GM23338 (cell line): ENCODE results near the gene GTF3C5. TPM values are rescaled to one million over a fixed set of nuclear protein-coding genes. Genes with fewer than 3 reads are reported as not detected.

Experiments
- ATAC-seq: fragments of 200-7000 bp; cut with Tn5 transposase; 3 replicates; pipeline ENCODE4 v1.9.1; 2020
- DNase-seq: peaks from one replicate; pipeline ENCODE4 v3.0.0-alpha.2; 2015; ENCODE audit warnings: low spot score
- H2AFZ ChIP-seq: fragments of 200-600 bp; sonication (generic); 2 replicates; pipeline ENCODE4 v1.8.0; 2016; ENCODE audit warnings: antibody characterized with exemption, mild to moderate bottlenecking, moderate library complexity
- H3F3A ChIP-seq: fragments of 200-600 bp; sonication (generic); replicated peaks from 2 replicates; pipeline ENCODE4 v1.8.0; 2017; ENCODE audit warnings: antibody characterized with exemption, mixed run types, low read depth
- H3K27ac ChIP-seq: fragments of 200-600 bp; sonication (generic); 2 replicates; pipeline ENCODE4 v1.6.1; 2016; ENCODE audit warnings: low read depth
- H3K27me3 ChIP-seq: fragments of 200-600 bp; sonication (generic); 2 replicates; pipeline ENCODE4 v1.8.0; 2016; ENCODE audit warnings: mild to moderate bottlenecking, mixed run types, moderate library complexity; ENCODE audit not compliant: insufficient read depth
- H3K36me3 ChIP-seq: fragments of 200-600 bp; sonication (generic); 2 replicates; pipeline ENCODE4 v1.8.0; 2016; ENCODE audit warnings: mild to moderate bottlenecking; ENCODE audit not compliant: insufficient read depth
- H3K4me1 ChIP-seq: fragments of 200-600 bp; sonication (generic); 2 replicates; pipeline ENCODE4 v1.8.0; 2016; ENCODE audit warnings: mild to moderate bottlenecking, moderate library complexity; ENCODE audit not compliant: insufficient read depth
- H3K4me2 ChIP-seq: fragments of 200-600 bp; sonication (generic); 2 replicates; pipeline ENCODE4 v1.7.1; 2017; ENCODE audit warnings: mixed run types
- H3K4me3 ChIP-seq: fragments of 200-600 bp; sonication (generic); 2 replicates; pipeline ENCODE4 v1.6.1; 2016; ENCODE audit warnings: mixed run types
- H3K79me2 ChIP-seq: fragments of 200-600 bp; sonication (generic); replicated peaks from 2 replicates; pipeline ENCODE4 v1.8.0; 2017; ENCODE audit warnings: mild to moderate bottlenecking; ENCODE audit not compliant: insufficient read depth
- H3K9me2 ChIP-seq: fragments of 200-600 bp; sonication (generic); 2 replicates; pipeline ENCODE4 v1.8.0; 2017; ENCODE audit not compliant: insufficient read depth
- H4K20me1 ChIP-seq: fragments of 200-600 bp; sonication (generic); replicated peaks from 2 replicates; pipeline ENCODE4 v1.8.0; 2017; ENCODE audit warnings: mild to moderate bottlenecking; ENCODE audit not compliant: insufficient read depth
- H3K27ac Mint-ChIP-seq: 2 replicates; pipeline ENCODE4 v1.8.0; 2020; ENCODE audit warnings: inconsistent platforms, mild to moderate bottlenecking, moderate library complexity, mixed read lengths
- H3K27me3 Mint-ChIP-seq: 3 replicates; pipeline ENCODE4 v1.8.0; 2022; ENCODE audit warnings: low read depth, mild to moderate bottlenecking, moderate library complexity, mixed read lengths, inconsistent platforms; ENCODE audit not compliant: insufficient read depth, poor library complexity
- H3K36me3 Mint-ChIP-seq: 3 replicates; pipeline ENCODE4 v1.8.0; 2021; ENCODE audit warnings: low read depth, mild to moderate bottlenecking, inconsistent platforms, moderate library complexity, mixed read lengths
- H3K4me1 Mint-ChIP-seq: 3 replicates; pipeline ENCODE4 v1.8.0; 2020; ENCODE audit warnings: mild to moderate bottlenecking, inconsistent platforms, mixed read lengths
- H3K4me3 Mint-ChIP-seq: 3 replicates; pipeline ENCODE4 v1.8.0; 2021; ENCODE audit warnings: moderate library complexity, mild to moderate bottlenecking, inconsistent platforms, mixed read lengths
- H3K9me3 Mint-ChIP-seq: 3 replicates; pipeline ENCODE4 v1.8.0; 2020; ENCODE audit warnings: moderate library complexity, mild to moderate bottlenecking, inconsistent platforms, mixed read lengths
- CREB1 ChIP-seq: fragments of 250-450 bp; sonication (Bioruptor Pico); IDR thresholded peaks from 2 replicates; pipeline ENCODE4 v1.5.0; 2020; ENCODE audit warnings: low read depth, mild to moderate bottlenecking, moderate library complexity
- CTCF ChIP-seq, 2 experiments: fragments of 200-600 bp in 1 of 2; sonication (generic) in 1 of 2; conservative IDR thresholded peaks; 2 replicates each; pipeline versions ENCODE4 v1.5.1 to v1.6.1; 2016 to 2017; ENCODE audit warnings: antibody characterized with exemption in 2 of 2, low read depth in 2 of 2, mild to moderate bottlenecking in 2 of 2, moderate library complexity in 1 of 2
- ETS1 ChIP-seq: IDR thresholded peaks from 2 replicates; pipeline ENCODE4 v1.6.1; 2016; ENCODE audit warnings: antibody characterized with exemption
- EZH2 ChIP-seq: fragments of 200-600 bp; sonication (generic); IDR thresholded peaks from one replicate; pipeline ENCODE4 v1.8.0; 2017; ENCODE audit warnings: antibody characterized with exemption, mild to moderate bottlenecking, low read depth; ENCODE audit not compliant: unreplicated experiment
- EZH2phosphoT487 ChIP-seq: fragments of 200-600 bp; sonication (generic); IDR thresholded peaks from one replicate; pipeline ENCODE4 v1.8.1; 2018; ENCODE audit warnings: antibody characterized with exemption; ENCODE audit not compliant: unreplicated experiment
- JUNB ChIP-seq: IDR thresholded peaks from one replicate; pipeline ENCODE4 v1.6.1; 2016; ENCODE audit warnings: antibody characterized with exemption; ENCODE audit not compliant: unreplicated experiment
- NANOG ChIP-seq: IDR thresholded peaks from 2 replicates; pipeline ENCODE4 v1.6.1; 2016; ENCODE audit warnings: antibody characterized with exemption, borderline replicate concordance
- POLR2AphosphoS5 ChIP-seq: IDR thresholded peaks from 2 replicates; pipeline ENCODE4 v1.6.1; 2016; ENCODE audit warnings: antibody characterized with exemption, low read depth
- REST ChIP-seq: IDR thresholded peaks from one replicate; pipeline ENCODE4 v1.6.1; 2018; ENCODE audit warnings: antibody characterized with exemption; ENCODE audit not compliant: unreplicated experiment
- STAT1 ChIP-seq: IDR thresholded peaks from one replicate; pipeline ENCODE4 v1.6.1; 2016; ENCODE audit warnings: antibody characterized with exemption; ENCODE audit not compliant: unreplicated experiment
- ZNF114 ChIP-seq: fragments of 250-450 bp; sonication (Bioruptor Pico); IDR thresholded peaks from 2 replicates; pipeline ENCODE4 v1.5.0; 2020; ENCODE audit warnings: mild to moderate bottlenecking, moderate library complexity
- ZNF331 ChIP-seq: fragments of 250-450 bp; sonication (Bioruptor Pico); IDR thresholded peaks from 2 replicates; pipeline ENCODE4 v1.5.0; 2020; ENCODE audit warnings: low read depth, mild to moderate bottlenecking, moderate library complexity
- ZNF462 ChIP-seq: fragments of 250-450 bp; sonication (Bioruptor Pico); IDR thresholded peaks from 2 replicates; pipeline ENCODE4 v1.5.0; 2020; ENCODE audit warnings: mild to moderate bottlenecking, moderate library complexity
- polyA plus RNA-seq: library from polyadenylated mRNA; unstranded; fragments of >200 nt; fragmentation: Nextera tagmentation; extraction: Ambion mirVana; gene quantifications from 2 replicates; pipeline ENCODE4 v1.2.1, GENCODE V29; 2016
- total RNA-seq: library from RNA; depleted of rRNA; stranded (reverse); fragments of >200 nt; shearing (Covaris generic); gene quantifications from 2 replicates; pipeline ENCODE4 v1.2.3, GENCODE V29; 2014

GTF3C5 gene
- total and polyA plus RNA-seq, 2 experiments from 2014 or later = 46.0 to 78.8 TPM

GRCh38 chr9:133102190-133103021 is 71.6 kb downstream of the GTF3C5 start:
- H3F3A ChIP-seq = no peaks in the 10 kb centered on the region
- H3K4me3 Mint-ChIP-seq = no peak overlapping the region
- peaks cover 2% of the 10 kb centered on the region for H3K4me1 Mint-ChIP-seq
- H3K4me3 ChIP-seq = no peak overlapping the region
- no peaks in the 10 kb centered on the region for H3K9me2 ChIP-seq
- H3K27me3 ChIP-seq = no peaks in the 10 kb centered on the region
- peaks cover 2% of the 10 kb centered on the region for H3K27me3 Mint-ChIP-seq
- H3K27ac ChIP-seq = no peak overlapping the region
- no peak overlapping the region for H3K27ac Mint-ChIP-seq
- no peak overlapping the region for H3K4me2 ChIP-seq
- no peak overlapping the region for H2AFZ ChIP-seq
- H3K9me3 Mint-ChIP-seq = no peaks in the 10 kb centered on the region; the same call in 2 of the 3 replicates
- no peak for DNase-seq
- peaks cover 30% of the 10 kb centered on the region for H3K36me3 Mint-ChIP-seq
- no peaks in the 10 kb centered on the region for H4K20me1 ChIP-seq
- H3K36me3 ChIP-seq = no peaks in the 10 kb centered on the region
- no peak for ATAC-seq
- no peaks in the 10 kb centered on the region for H3K4me1 ChIP-seq
- TF ChIP-seq STAT1 (no peak), REST (no peak), ZNF331 (CRISPR knock-in tag) (no peak), POLR2AphosphoS5 (no peak), NANOG (no peak), EZH2 (no peak), JUNB (no peak), ETS1 (no peak), CREB1 (CRISPR knock-in tag) (no peak), ZNF462 (no peak), ZNF114 (no peak), EZH2phosphoT487 (no peak), CTCF (conservative IDR thresholded peaks at IDR 0.05; ENCODE audit: low read depth in 2 of 2) (no peak)
- no peaks in the 10 kb centered on the region for H3K79me2 ChIP-seq
